HL-60 (cell line): Measurements from ENCODE around the gene YLPM1.

Experiments
- GABPA ChIP-seq: IDR thresholded peaks from 2 replicates; pipeline ENCODE4 v1.6.1; 2012; ENCODE audit warnings: low read depth
- POLR2AphosphoS5 ChIP-seq: IDR thresholded peaks from 2 replicates; pipeline ENCODE4 v1.6.1; 2012; ENCODE audit warnings: low read depth
- TF ChIP-seq, protein P1 (sequence below): IDR thresholded peaks from one replicate; pipeline ENCODE4 v1.5.1; 2011; ENCODE audit warnings: low read length, control low read depth, inconsistent platforms; ENCODE audit not compliant: insufficient read depth

GRCh38 chr14:74875941-74876913, 113.1 kb downstream of the YLPM1 start, which contains the start of gene PROX2:
- TF ChIP-seq, protein P1, sequence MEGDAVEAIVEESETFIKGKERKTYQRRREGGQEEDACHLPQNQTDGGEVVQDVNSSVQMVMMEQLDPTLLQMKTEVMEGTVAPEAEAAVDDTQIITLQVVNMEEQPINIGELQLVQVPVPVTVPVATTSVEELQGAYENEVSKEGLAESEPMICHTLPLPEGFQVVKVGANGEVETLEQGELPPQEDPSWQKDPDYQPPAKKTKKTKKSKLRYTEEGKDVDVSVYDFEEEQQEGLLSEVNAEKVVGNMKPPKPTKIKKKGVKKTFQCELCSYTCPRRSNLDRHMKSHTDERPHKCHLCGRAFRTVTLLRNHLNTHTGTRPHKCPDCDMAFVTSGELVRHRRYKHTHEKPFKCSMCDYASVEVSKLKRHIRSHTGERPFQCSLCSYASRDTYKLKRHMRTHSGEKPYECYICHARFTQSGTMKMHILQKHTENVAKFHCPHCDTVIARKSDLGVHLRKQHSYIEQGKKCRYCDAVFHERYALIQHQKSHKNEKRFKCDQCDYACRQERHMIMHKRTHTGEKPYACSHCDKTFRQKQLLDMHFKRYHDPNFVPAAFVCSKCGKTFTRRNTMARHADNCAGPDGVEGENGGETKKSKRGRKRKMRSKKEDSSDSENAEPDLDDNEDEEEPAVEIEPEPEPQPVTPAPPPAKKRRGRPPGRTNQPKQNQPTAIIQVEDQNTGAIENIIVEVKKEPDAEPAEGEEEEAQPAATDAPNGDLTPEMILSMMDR: no peak
- TF ChIP-seq GABPA (no peak), POLR2AphosphoS5 (no peak)
